ENCODE results near the gene LSR.

The LSR gene, protein sequence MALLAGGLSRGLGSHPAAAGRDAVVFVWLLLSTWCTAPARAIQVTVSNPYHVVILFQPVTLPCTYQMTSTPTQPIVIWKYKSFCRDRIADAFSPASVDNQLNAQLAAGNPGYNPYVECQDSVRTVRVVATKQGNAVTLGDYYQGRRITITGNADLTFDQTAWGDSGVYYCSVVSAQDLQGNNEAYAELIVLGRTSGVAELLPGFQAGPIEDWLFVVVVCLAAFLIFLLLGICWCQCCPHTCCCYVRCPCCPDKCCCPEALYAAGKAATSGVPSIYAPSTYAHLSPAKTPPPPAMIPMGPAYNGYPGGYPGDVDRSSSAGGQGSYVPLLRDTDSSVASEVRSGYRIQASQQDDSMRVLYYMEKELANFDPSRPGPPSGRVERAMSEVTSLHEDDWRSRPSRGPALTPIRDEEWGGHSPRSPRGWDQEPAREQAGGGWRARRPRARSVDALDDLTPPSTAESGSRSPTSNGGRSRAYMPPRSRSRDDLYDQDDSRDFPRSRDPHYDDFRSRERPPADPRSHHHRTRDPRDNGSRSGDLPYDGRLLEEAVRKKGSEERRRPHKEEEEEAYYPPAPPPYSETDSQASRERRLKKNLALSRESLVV

DNA sequence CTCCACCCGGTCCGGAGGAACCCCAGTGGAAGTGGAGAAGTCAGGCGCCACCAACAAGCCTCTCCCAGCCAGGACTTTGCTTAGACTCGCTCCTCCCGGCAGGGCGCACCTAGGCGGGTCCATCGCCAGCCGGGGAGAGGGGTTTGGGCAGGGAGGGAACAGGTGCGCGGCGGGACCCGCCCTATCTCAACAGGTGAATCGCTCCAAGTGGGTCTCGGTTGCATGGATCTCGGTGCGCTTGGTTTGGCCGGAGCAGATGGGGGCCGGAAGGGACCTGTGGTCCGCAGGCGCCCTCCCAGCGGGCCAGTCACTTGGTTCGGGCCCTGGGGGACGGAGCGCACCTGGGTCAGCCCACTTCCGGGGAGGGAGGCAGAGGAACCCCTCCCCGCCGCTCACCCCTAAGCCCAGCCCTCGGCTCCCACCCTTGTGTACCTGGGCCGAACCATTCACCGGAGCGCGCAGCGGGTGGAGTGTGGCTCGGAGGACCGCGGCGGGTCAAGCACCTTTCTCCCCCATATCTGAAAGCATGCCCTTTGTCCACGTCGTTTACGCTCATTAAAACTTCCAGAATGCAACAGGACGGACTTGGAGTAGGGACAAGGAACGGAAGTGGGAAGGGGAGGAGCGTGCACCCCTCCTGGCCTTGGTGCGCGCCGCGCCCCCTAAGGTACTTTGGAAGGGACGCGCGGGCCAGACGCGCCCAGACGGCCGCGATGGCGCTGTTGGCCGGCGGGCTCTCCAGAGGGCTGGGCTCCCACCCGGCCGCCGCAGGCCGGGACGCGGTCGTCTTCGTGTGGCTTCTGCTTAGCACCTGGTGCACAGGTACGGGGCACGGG is at the start of gene LSR:
LSR (plus strand) TSS at position 693 of the 836 bp plus-strand sequence; CDS start at position 714, 21 bp downstream.
- DNase-seq (ENCODE audit: low spot score) (peak; percentile 93), FAIRE-seq (peak; percentile 79)

- FAIRE-seq, result no peak
- DNase-seq (ENCODE audit: low spot score), result no peak
Observed at GRCh38 chr19:35199481-35199880, 49.3 kb upstream of the LSR start.

GRCh38 chr19:35202722-35203688 is 45.8 kb upstream of the LSR start:
- DNase-seq (ENCODE audit: low spot score), result no peak
- FAIRE-seq, result no peak

- DNase-seq (ENCODE audit: low spot score) (no peak), FAIRE-seq (no peak)
Observed at GRCh38 chr19:35204799-35205732, 43.7 kb upstream of the LSR start.

DNA sequence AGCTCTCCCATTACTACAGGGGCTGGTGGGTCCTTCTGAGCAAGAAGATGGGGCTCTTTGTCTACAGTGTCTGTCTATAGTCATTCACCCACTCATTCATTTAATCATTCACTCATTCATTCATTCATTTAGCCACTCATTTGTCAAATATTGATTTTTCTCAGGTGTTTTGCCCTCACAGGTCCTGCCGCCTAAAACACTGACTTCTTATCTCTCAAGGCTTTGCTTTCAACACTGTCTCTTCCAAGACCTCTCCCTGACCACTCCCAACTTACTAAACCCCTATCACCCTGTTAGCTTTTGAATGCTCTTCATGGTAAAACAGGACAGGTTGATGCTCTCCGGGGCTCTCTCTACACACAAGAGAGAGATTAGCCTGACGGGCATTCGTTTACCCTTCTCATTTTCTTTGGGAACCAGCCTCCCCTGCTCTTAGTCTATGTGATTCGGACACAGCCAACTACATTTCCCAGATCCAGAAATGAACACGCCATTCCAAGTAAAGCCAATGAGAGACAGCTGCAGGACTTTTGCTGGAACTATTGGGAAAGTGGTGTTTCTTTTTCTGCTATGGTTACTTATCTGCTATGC is 43.0 kb upstream of the LSR start:
- DNase-seq (ENCODE audit: low spot score), result no peak
- no peak for FAIRE-seq

DNA sequence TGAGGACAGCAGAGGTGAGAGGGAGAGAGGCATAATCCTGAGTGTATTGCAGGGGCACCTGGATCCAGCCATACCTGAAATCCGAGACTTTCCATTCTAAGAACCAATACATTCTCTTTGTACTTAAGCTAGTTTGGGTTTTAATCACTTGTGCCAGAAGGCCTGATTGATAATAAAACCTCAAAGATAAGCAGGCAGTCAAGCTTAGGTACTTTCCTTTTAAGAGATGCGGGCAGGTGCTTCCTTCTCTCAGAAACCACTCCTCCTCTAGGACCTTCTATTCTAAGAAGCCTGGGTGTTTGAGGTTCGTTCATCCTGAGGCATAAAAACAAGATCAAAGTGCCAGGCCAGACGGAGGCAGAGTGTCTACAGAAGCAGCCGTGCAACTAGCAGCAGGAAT is 42.4 kb upstream of the LSR start:
- FAIRE-seq, result no peak
- no peak for DNase-seq (ENCODE audit: low spot score)

DNA sequence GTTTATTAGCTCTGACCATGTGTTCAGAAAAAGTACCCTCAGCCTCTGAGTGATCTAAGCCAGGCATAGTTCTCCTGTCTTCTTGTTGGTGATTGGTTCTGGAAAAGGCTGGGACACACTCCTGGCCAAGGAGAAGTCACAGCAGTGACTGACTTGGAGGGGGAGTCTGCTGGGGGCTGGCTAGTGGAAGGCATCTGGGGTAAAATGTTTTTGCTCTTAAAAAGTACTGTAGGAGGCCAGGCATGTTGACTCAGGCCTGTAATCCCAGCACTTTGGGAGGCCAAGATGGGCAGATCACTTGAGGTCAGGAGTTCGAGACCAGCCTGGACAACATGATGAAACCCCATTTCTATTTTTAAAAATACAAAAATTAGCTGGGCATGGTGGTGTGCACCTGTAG is 41.9 kb upstream of the LSR start:
- DNase-seq (ENCODE audit: low spot score) (no peak), FAIRE-seq (no peak)

GRCh38 chr19:35207391-35207871 is 41.4 kb upstream of the LSR start:
- FAIRE-seq (no peak), DNase-seq (ENCODE audit: low spot score) (no peak)

DNA sequence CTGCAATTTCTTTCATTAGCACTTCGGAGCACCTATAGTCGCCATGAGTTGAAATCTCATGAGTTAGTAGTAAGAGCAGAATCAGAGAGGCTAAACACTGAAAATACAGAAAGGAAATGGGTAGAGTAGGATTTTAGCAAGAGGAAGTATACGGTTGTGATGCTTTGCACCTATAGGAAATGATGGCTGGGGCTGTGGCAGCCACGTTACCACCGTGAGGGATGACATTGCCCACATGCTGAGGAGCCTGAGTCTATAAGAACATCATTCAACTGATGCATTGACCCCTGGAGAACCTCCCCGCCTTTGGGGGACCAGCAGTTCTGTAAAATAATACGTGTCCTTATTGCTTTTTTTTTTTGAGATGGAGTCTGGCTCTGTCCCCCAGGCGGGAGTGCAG is 40.7 kb upstream of the LSR start:
- no peak for FAIRE-seq
- no peak for DNase-seq (ENCODE audit: low spot score)

- FAIRE-seq (no peak), DNase-seq (ENCODE audit: low spot score) (no peak)
Observed at GRCh38 chr19:35209646-35210045, 39.2 kb upstream of the LSR start.

DNA sequence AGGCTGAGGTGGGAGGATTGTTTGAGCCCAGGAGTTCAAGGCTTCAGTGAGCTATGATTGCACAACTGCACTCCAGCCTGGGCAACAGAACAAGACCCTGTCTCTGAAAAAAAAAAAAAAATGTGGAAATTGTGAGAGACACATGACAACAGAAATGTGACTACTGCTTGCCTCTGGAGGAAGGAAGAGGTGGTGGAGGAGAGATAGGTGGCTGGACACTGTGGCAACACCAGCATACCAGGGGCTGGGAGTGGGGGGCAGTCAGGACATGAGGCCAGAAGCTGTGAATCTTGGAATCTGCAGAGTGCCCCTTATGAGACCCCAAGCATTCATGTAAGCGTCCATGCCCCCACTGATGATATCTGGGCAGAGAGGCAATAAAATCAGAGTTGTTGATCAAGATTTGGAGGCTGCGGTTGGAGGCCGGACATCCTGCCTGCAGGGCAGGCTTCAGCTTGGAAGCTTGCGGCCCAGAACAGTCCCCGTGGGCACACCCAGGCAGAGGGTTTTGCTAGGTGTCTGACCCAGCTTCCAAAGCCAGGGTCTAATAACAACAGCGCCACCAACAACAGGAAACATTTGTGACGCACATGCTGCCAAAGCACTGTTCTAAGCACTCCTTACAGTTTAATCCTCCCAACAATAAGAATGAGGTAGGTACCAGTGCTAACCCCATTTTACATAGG is 37.1 kb upstream of the LSR start:
- DNase-seq (ENCODE audit: low spot score) (no peak), FAIRE-seq (no peak)

- FAIRE-seq (no peak), DNase-seq (ENCODE audit: low spot score) (no peak)
Observed at GRCh38 chr19:35212241-35212640, 36.6 kb upstream of the LSR start.

- FAIRE-seq (no peak), DNase-seq (ENCODE audit: low spot score) (peak; percentile 82)
Observed at GRCh38 chr19:35213663-35214632, 34.9 kb upstream of the LSR start.

DNA sequence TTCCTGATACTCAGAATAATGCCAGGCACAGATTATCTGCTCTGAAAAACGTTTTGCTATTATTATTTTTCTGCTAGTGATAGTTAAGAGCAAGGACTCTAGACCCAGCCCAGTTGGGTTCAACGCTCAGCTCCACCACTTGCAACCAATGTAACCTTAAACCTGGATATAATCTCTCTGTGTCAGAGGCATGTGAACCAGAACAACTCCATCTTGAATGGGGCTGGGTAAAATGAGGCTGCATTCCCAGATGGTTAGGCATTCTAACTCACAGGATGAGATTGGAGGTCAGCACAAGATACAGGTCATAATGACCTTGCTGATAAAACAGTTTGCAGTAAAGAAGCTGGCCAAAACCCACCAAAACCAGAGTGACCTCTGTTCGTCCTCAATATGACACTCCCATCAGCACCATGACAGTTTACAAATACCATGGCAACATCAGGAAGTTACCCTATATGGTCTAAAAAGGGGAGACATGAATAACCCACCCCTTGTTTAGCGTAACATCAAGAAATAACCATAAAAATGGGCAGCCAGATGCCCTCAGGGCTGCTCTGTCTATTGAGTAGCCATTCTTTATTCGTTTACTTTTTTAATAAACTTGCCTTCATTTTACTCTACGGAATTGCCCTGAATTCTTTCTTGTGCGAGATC is 33.9 kb upstream of the LSR start:
- no peak for DNase-seq (ENCODE audit: low spot score)
- FAIRE-seq, result no peak

GRCh38 chr19:35216016-35216832 is 32.6 kb upstream of the LSR start:
- no peak for FAIRE-seq
- DNase-seq (ENCODE audit: low spot score), result no peak

All from urothelium cell line (cell line).